Prostate gland (tissue), 1 donor: ENCODE measurements around the gene S100A11.

Source experiments
- POLR2A ChIP-seq: fragments of 450-650 bp; IDR thresholded peaks from one replicate; pipeline ENCODE4 v1.6.1; 2016; ENCODE audit warnings: antibody characterized with exemption, mild to moderate bottlenecking
- POLR2AphosphoS5 ChIP-seq: sonication (generic); formaldehyde crosslinking; IDR thresholded peaks from one replicate; pipeline ENCODE4 v1.6.1; 2017; ENCODE audit warnings: antibody characterized with exemption

DNA sequence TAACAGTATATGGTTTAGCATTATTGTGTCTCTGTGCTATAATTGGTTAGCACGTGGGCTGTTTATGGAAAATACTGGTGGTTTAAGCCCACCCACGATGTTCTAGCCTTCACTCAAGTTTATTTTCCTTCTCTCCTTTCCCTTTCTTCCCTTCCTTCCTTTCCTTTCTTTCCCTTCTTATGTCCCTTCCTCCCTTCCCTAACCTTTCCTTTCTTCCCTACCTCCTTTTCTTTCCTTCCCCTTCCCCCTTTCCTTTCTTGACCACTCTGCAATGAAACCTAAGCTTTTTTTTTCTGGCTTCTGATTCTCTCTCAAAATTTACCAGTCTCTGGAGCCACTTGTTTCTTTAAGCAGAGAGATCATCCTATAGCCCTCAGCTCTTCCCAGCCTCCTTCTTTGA, 29.8 kb downstream of the S100A11 start:
- TF ChIP-seq POLR2A (no peak), POLR2AphosphoS5 (no peak)
